SJCRH30 (cell line): ENCODE data around the gene C14orf119. TPM values are rescaled to one million over a fixed set of nuclear protein-coding genes. Genes with fewer than 3 reads are reported as not detected.

ENCODE experiments used
- DNase-seq, 2 experiments: peaks; one replicate each; pipeline ENCODE4 v3.0.0-alpha.2; 2015 to 2020
- H3K27ac ChIP-seq: fragments of 250-450 bp; sonication (Bioruptor Pico); 2 replicates; pipeline ENCODE4 v1.5.1; 2020; ENCODE audit warnings: mild to moderate bottlenecking, moderate library complexity
- H3K27me3 ChIP-seq: fragments of 250-450 bp; sonication (Bioruptor Pico); 2 replicates; pipeline ENCODE4 v1.5.1; 2020; ENCODE audit warnings: mild to moderate bottlenecking, moderate library complexity
- H3K36me3 ChIP-seq: fragments of 250-450 bp; sonication (Bioruptor Pico); 2 replicates; pipeline ENCODE4 v1.5.1; 2020; ENCODE audit warnings: mild to moderate bottlenecking, moderate library complexity
- H3K4me1 ChIP-seq: fragments of 250-450 bp; sonication (Bioruptor Pico); 2 replicates; pipeline ENCODE4 v1.5.1; 2020; ENCODE audit warnings: mild to moderate bottlenecking, moderate library complexity
- H3K4me3 ChIP-seq: fragments of 250-450 bp; sonication (Bioruptor Pico); 2 replicates; pipeline ENCODE4 v1.5.1; 2020; ENCODE audit warnings: mild to moderate bottlenecking, moderate library complexity
- H3K9me3 ChIP-seq: fragments of 250-450 bp; sonication (Bioruptor Pico); replicated peaks from 2 replicates; pipeline ENCODE4 v1.5.1; 2020; ENCODE audit warnings: mild to moderate bottlenecking, moderate library complexity
- total RNA-seq: library from RNA; depleted of rRNA; stranded (reverse); fragments of >200 nt; shearing (Covaris generic); gene quantifications from 2 replicates; pipeline ENCODE4 v1.2.3, GENCODE V29; 2014

The C14orf119 gene
- total RNA-seq, 1 experiment from 2014 or later: 43.6 TPM

- peak overlapping the region; percentile 74 for H3K4me3 ChIP-seq
- H3K4me1 ChIP-seq: peaks cover 3% of the 10 kb centered on the region; the same call in 1 of the 2 replicates
- H3K36me3 ChIP-seq: peaks cover 19% of the 10 kb centered on the region
- DNase-seq: peak; percentile 84 to 92
- no peak overlapping the region for H3K27ac ChIP-seq
- no peaks in the 10 kb centered on the region for H3K27me3 ChIP-seq
- H3K9me3 ChIP-seq: no peaks in the 10 kb centered on the region
Measured at GRCh38 chr14:23056145-23056955, 39.0 kb upstream of the C14orf119 start.

- no peaks in the 10 kb centered on the region for H3K27me3 ChIP-seq
- DNase-seq: peak; percentile 78 to 79
- peak within 1 kb of the TSS; percentile 44; the same call in 1 of the 2 replicates for H3K27ac ChIP-seq
- peaks cover 25% of the 10 kb centered on the region for H3K36me3 ChIP-seq
- H3K4me3 ChIP-seq: peak within 1 kb of the TSS; percentile 74
- no peaks in the 10 kb centered on the region for H3K9me3 ChIP-seq
- H3K4me1 ChIP-seq: peaks cover 5% of the 10 kb centered on the region; the same call in 1 of the 2 replicates
Measured at GRCh38 chr14:23056956-23057756, 38.1 kb upstream of the C14orf119 start, which contains the start of gene CDH24. Gene CDH24 (minus strand): TSS chr14:23057520. CDS start chr14:23055733, 1,787 bp downstream.

GRCh38 chr14:23057757-23058653 is 37.3 kb upstream of the C14orf119 start:
- DNase-seq: peak; percentile 90 to 95
- no peaks in the 10 kb centered on the region for H3K27me3 ChIP-seq
- peaks cover 34% of the 10 kb centered on the region for H3K36me3 ChIP-seq
- peaks cover 11% of the 10 kb centered on the region for H3K4me1 ChIP-seq
- H3K27ac ChIP-seq: peak overlapping the region; percentile 44; the same call in 1 of the 2 replicates
- no peaks in the 10 kb centered on the region for H3K9me3 ChIP-seq
- peak overlapping the region; percentile 74 for H3K4me3 ChIP-seq

GRCh38 chr14:23058654-23059504 is 36.4 kb upstream of the C14orf119 start:
- Histone ChIP-seq H3K4me1 (peaks cover 11% of the 10 kb centered on the region), H3K9me3 (no peaks in the 10 kb centered on the region), H3K27me3 (no peaks in the 10 kb centered on the region), H3K36me3 (peaks cover 42% of the 10 kb centered on the region), H3K4me3 (no peak overlapping the region), H3K27ac (no peak overlapping the region)
- no peak for DNase-seq

- Histone ChIP-seq H3K4me3 (no peak overlapping the region), H3K27ac (no peak overlapping the region), H3K4me1 (peaks cover 10% of the 10 kb centered on the region), H3K27me3 (no peaks in the 10 kb centered on the region), H3K36me3 (peaks cover 59% of the 10 kb centered on the region), H3K9me3 (no peaks in the 10 kb centered on the region)
- DNase-seq: no peak
Measured at GRCh38 chr14:23060536-23061260, 34.6 kb upstream of the C14orf119 start.

GRCh38 chr14:23062002-23062401 is 33.3 kb upstream of the C14orf119 start:
- peaks cover 72% of the 10 kb centered on the region for H3K36me3 ChIP-seq
- DNase-seq: peak; percentile 76 to 81
- H3K27ac ChIP-seq: no peak overlapping the region; the same call in 1 of the 2 replicates
- no peaks in the 10 kb centered on the region for H3K9me3 ChIP-seq
- H3K27me3 ChIP-seq: no peaks in the 10 kb centered on the region
- H3K4me3 ChIP-seq: no peak overlapping the region
- peaks cover 7% of the 10 kb centered on the region for H3K4me1 ChIP-seq

- no peak overlapping the region for H3K27ac ChIP-seq
- no peak for DNase-seq
- peaks cover 86% of the 10 kb centered on the region for H3K36me3 ChIP-seq
- no peak overlapping the region for H3K4me3 ChIP-seq
- H3K4me1 ChIP-seq: peaks cover 7% of the 10 kb centered on the region
- H3K27me3 ChIP-seq: no peaks in the 10 kb centered on the region
- H3K9me3 ChIP-seq: no peaks in the 10 kb centered on the region
Measured at GRCh38 chr14:23063601-23064000, 31.7 kb upstream of the C14orf119 start.

GRCh38 chr14:23066368-23066767 is 28.9 kb upstream of the C14orf119 start:
- no peaks in the 10 kb centered on the region for H3K27me3 ChIP-seq

GRCh38 chr14:23066855-23067744 is 28.2 kb upstream of the C14orf119 start:
- Histone ChIP-seq H3K27ac (no peak overlapping the region), H3K27me3 (no peaks in the 10 kb centered on the region), H3K4me1 (peaks cover 15% of the 10 kb centered on the region), H3K4me3 (no peak overlapping the region), H3K36me3 (peaks cover 67% of the 10 kb centered on the region), H3K9me3 (no peaks in the 10 kb centered on the region)
- DNase-seq: no peak

More at GRCh38 chr14:23066368-23066767, 28.9 kb upstream of the C14orf119 start:
- Histone ChIP-seq H3K4me3 (no peak overlapping the region), H3K4me1 (peaks cover 10% of the 10 kb centered on the region), H3K27ac (no peak overlapping the region), H3K9me3 (no peaks in the 10 kb centered on the region), H3K36me3 (peaks cover 72% of the 10 kb centered on the region)
- no peak for DNase-seq

- Histone ChIP-seq H3K4me3 (no peak overlapping the region), H3K27me3 (no peaks in the 10 kb centered on the region), H3K27ac (no peak overlapping the region), H3K36me3 (peaks cover 63% of the 10 kb centered on the region), H3K4me1 (peaks cover 15% of the 10 kb centered on the region), H3K9me3 (no peaks in the 10 kb centered on the region)
- no peak for DNase-seq
Measured at GRCh38 chr14:23067847-23068788, 27.2 kb upstream of the C14orf119 start.

- Histone ChIP-seq H3K27me3 (no peaks in the 10 kb centered on the region), H3K4me3 (no peak overlapping the region), H3K9me3 (no peaks in the 10 kb centered on the region), H3K27ac (no peak overlapping the region), H3K4me1 (peaks cover 15% of the 10 kb centered on the region), H3K36me3 (peaks cover 57% of the 10 kb centered on the region)
- DNase-seq: peak; percentile 83 to 96
Measured at GRCh38 chr14:23068789-23069412, 26.4 kb upstream of the C14orf119 start.
